K562 (cell line): ENCODE data around the gene SEC61A2. TPM values are rescaled to one million over a fixed set of nuclear protein-coding genes. Genes with fewer than 3 reads are reported as not detected.

Experiments used
- ATAC-seq: fragments of 200-7000 bp; cut with Tn5 transposase; 3 replicates; pipeline ENCODE4 v1.9.1; 2020; ENCODE audit warnings: moderate library complexity
- BruUV-seq: library from RNA; stranded (reverse); fragments of 400-500 nt; replicated peaks from 2 replicates; lab custom pipeline; 2021; lab: Mats Ljungman, UMichigan
- CTCF ChIA-PET: fragments of 300-600 bp; formaldehyde crosslinking; extraction: SDS; loops from one replicate; lab custom pipeline; 2021; ENCODE audit warnings: low intra/inter-chr PET ratio; lab: Yijun Ruan, JAX
- POLR2A ChIA-PET: fragments of 300-600, 350-650 bp; sonication (Branson Sonifier 250); formaldehyde crosslinking; extraction: SDS; loops from one replicate; lab custom pipeline; 2021; ENCODE audit warnings: antibody characterized with exemption, inconsistent platforms; lab: Yijun Ruan, JAX
- DNase-seq, 4 experiments: peaks; one replicate each; pipeline versions ENCODE4 v3.0.0 to v3.0.0-alpha.2; 2011 to 2018; ENCODE audit warnings: low spot score in 3 of 4, mixed read lengths in 3 of 4; ENCODE audit errors: extremely low read depth in 1 of 4
- FAIRE-seq: peaks from 2 replicates; lab custom pipeline; 2011; peaks lifted over from hg19 to GRCh38; lab: Jason Lieb, UNC
- H2AFZ ChIP-seq: 2 replicates; pipeline ENCODE4 v1.6.0; 2011; ENCODE audit warnings: low read depth, low read length, control low read depth, inconsistent platforms
- H3K27ac ChIP-seq: fragments of 200-600 bp; 3 replicates; pipeline ENCODE4 v1.8.0; 2011; ENCODE audit warnings: low read depth, mild to moderate bottlenecking, control low read depth, inconsistent platforms, low read length, moderate library complexity, mixed read lengths; ENCODE audit errors: extremely low read depth
- H3K27me3 ChIP-seq, 2 experiments: fragments of 300-600 bp in 1 of 2; 2 replicates in 1 of 2; 3 replicates in 1 of 2; pipeline versions ENCODE4 v1.6.0 to v1.8.0; 2011; ENCODE audit warnings: inconsistent platforms in 2 of 2, low read length in 2 of 2, mild to moderate bottlenecking in 1 of 2, mixed read lengths in 1 of 2, moderate library complexity in 1 of 2; ENCODE audit not compliant: control insufficient read depth in 2 of 2, insufficient read depth in 2 of 2
- H3K36me3 ChIP-seq: fragments of 300-600 bp; 3 replicates; pipeline ENCODE4 v1.8.0; 2011; ENCODE audit warnings: mild to moderate bottlenecking, low read length, inconsistent platforms; ENCODE audit not compliant: control insufficient read depth, insufficient read depth
- H3K4me1 ChIP-seq, 2 experiments: fragments of 200-600 bp in 1 of 2; replicated peaks in 1 of 2; 2 replicates in 1 of 2; 3 replicates in 1 of 2; pipeline versions ENCODE4 v1.5.1 to v1.8.0; 2011; ENCODE audit warnings: inconsistent platforms in 2 of 2, low read length in 2 of 2, mild to moderate bottlenecking in 1 of 2, mixed read lengths in 1 of 2, moderate library complexity in 1 of 2; ENCODE audit not compliant: control insufficient read depth in 2 of 2, insufficient read depth in 2 of 2
- H3K4me2 ChIP-seq: 2 replicates; pipeline ENCODE4 v1.6.1; 2011; ENCODE audit warnings: low read length, control low read depth, inconsistent platforms, mixed read lengths; ENCODE audit not compliant: insufficient read depth
- H3K4me3 ChIP-seq: fragments of 200-600 bp; sonication (generic), shearing (Covaris generic); 2 replicates; pipeline ENCODE4 v1.5.1; 2016; ENCODE audit warnings: control low read depth, inconsistent platforms
- H3K79me2 ChIP-seq: fragments of 200-600 bp; 3 replicates; pipeline ENCODE4 v1.8.0; 2011; ENCODE audit warnings: low read length, inconsistent platforms; ENCODE audit not compliant: control insufficient read depth, insufficient read depth
- H3K9ac ChIP-seq, 2 experiments: 2 replicates each; pipeline versions ENCODE4 v1.6.0 to v1.6.1; 2011; ENCODE audit warnings: low read depth in 2 of 2, low read length in 2 of 2, control low read depth in 1 of 2, inconsistent platforms in 1 of 2, mild to moderate bottlenecking in 1 of 2, mixed read lengths in 1 of 2; ENCODE audit not compliant: insufficient read depth in 1 of 2
- H3K9me1 ChIP-seq: one replicate; pipeline ENCODE4 v1.6.0; 2011; ENCODE audit warnings: inconsistent platforms, mild to moderate bottlenecking, low read length, moderate library complexity; ENCODE audit not compliant: control insufficient read depth, insufficient read depth
- H3K9me3 ChIP-seq: replicated peaks from 2 replicates; pipeline ENCODE4 v1.5.1; 2011; ENCODE audit warnings: low read depth, low read length, inconsistent platforms; ENCODE audit not compliant: control insufficient read depth, insufficient read depth
- H4K20me1 ChIP-seq: replicated peaks from 2 replicates; pipeline ENCODE4 v1.6.1; 2011; ENCODE audit warnings: low read length, inconsistent platforms, mixed read lengths; ENCODE audit not compliant: control insufficient read depth, insufficient read depth
- ARID4B ChIP-seq: sonication (generic); formaldehyde crosslinking; IDR thresholded peaks from 2 replicates; pipeline ENCODE4 v1.8.0; 2022; ENCODE audit warnings: mild to moderate bottlenecking, missing genetic modification reagents
- CTCFL ChIP-seq: IDR thresholded peaks from 2 replicates; pipeline ENCODE4 v1.6.1; 2011; ENCODE audit warnings: borderline replicate concordance, low read depth, mild to moderate bottlenecking, moderate library complexity, low read length; ENCODE audit not compliant: insufficient read depth, poor library complexity, severe bottlenecking
- ESRRB ChIP-seq: fragments of 250-450 bp; sonication (Bioruptor Pico); IDR thresholded peaks from 2 replicates; pipeline ENCODE4 v1.5.0; 2020; ENCODE audit warnings: mild to moderate bottlenecking, moderate library complexity, borderline replicate concordance
- GTF2F1 ChIP-seq: IDR thresholded peaks from 2 replicates; pipeline ENCODE4 v1.6.1; 2011; ENCODE audit warnings: low read depth, low read length, improper control_type of control experiment
- HCFC1 ChIP-seq: IDR thresholded peaks from 2 replicates; pipeline ENCODE4 v1.6.1; 2012; ENCODE audit warnings: low read depth, low read length, improper control_type of control experiment
- MYNN ChIP-seq, 2 experiments: sonication (generic); formaldehyde crosslinking in 1 of 2; IDR thresholded peaks; 2 replicates each; pipeline versions ENCODE4 v1.5.0 to v1.6.1; 2016 to 2020; ENCODE audit warnings: antibody characterized with exemption in 1 of 2, missing genetic modification reagents in 1 of 2
- NR4A1 ChIP-seq, 2 experiments: fragments of 250-450 bp in 1 of 2; fragments of 450-650 bp in 1 of 2; sonication (Bioruptor Pico) in 1 of 2; IDR thresholded peaks; 2 replicates each; pipeline versions ENCODE4 v1.4.0 to v1.6.1; 2016 to 2020; ENCODE audit warnings: mild to moderate bottlenecking in 2 of 2, missing compliant biosample characterization in 1 of 2, missing genetic modification characterization in 1 of 2, moderate library complexity in 1 of 2
- PHTF2 ChIP-seq: fragments of 250-450 bp; sonication (Bioruptor Pico); IDR thresholded peaks from 2 replicates; pipeline ENCODE4 v1.5.0; 2021; ENCODE audit warnings: mild to moderate bottlenecking
- WHSC1 ChIP-seq: IDR thresholded peaks from one replicate; pipeline ENCODE4 v1.6.1; 2012; ENCODE audit warnings: low read length, control low read depth, inconsistent platforms
- ZBTB2 ChIP-seq: fragments of 450-650 bp; IDR thresholded peaks from 2 replicates; pipeline ENCODE4 v1.6.1; 2016; ENCODE audit warnings: antibody characterized with exemption
- ZBTB33 ChIP-seq: sonication (generic); formaldehyde crosslinking; IDR thresholded peaks from 2 replicates; pipeline ENCODE4 v1.8.1; 2023; ENCODE audit warnings: mild to moderate bottlenecking, missing genetic modification reagents
- ZNF124 ChIP-seq: sonication (generic); formaldehyde crosslinking; IDR thresholded peaks from 2 replicates; pipeline ENCODE4 v1.8.1; 2022; ENCODE audit warnings: missing genetic modification reagents
- WGBS: fragments of 100-300 bp; shearing (Covaris generic); methylation state at CpG from one replicate; pipeline ENCODE4 v1.1.6; 2016; ENCODE audit warnings: low coverage, mixed read lengths; ENCODE audit not compliant: insufficient coverage; ENCODE audit errors: missing lambda C conversion rate; 5-methylcytosine and 5-hydroxymethylcytosine counted together
- in situ Hi-C: fragments of 300-500 bp; cut with MboI; formaldehyde crosslinking; loops from 4 replicates; pipeline ENCODE4 v1.15.0; 2018; ENCODE audit warnings: inconsistent platforms, mixed read lengths
- intact Hi-C: fragments of 100-400 bp; cut with micrococcal nuclease; formaldehyde crosslinking; loops from 2 replicates; pipeline ENCODE4 v1.14.2; 2022
- polyA plus RNA-seq, 8 experiments: library from polyadenylated mRNA; depleted of rRNA in 4 of 8; stranded (reverse) in 5 of 8; unstranded in 3 of 8; fragments of >200 nt; fragmentation: Nextera tagmentation in 2 of 8; fragmentation: Illumina TruSeq in 1 of 8; extraction: Ambion mirVana in 2 of 8; extraction: Trizol in 1 of 8; gene quantifications; 2 replicates each; pipeline versions ENCODE4 v1.2.1 to v1.2.3, GENCODE V29; 2011 to 2014; ENCODE audit warnings: inconsistent platforms in 1 of 8, missing spikeins in 1 of 8
- total RNA-seq, 7 experiments: library from RNA; depleted of rRNA in 6 of 7; stranded (reverse); fragments of >200 nt in 6 of 7; fragmentation: Illumina TruSeq in 2 of 7; extraction: Trizol in 2 of 7; gene quantifications; 2 replicates each; pipeline versions ENCODE4 v1.2.1 to v1.2.3, GENCODE V29; 2011 to 2021; ENCODE audit warnings: low replicate concordance in 1 of 7

The SEC61A2 gene
- total and polyA plus RNA-seq, 9 of the 15 experiments (the other 6 are each of a cell fraction or from before 2014, with no cell fraction given) = 1.2 to 9.7 (median 3.9) TPM

GRCh38 chr10:12103802-12104201 is 25.7 kb upstream of the SEC61A2 start:
- in situ Hi-C loops = no loop called here
- TF ChIP-seq NR4A1 (CRISPR knock-in tag; IDR thresholded peaks at IDR 0.05) (no peak), NR4A1 (tag; IDR thresholded peaks at IDR 0.05) (no peak), ARID4B (CRISPR knock-in tag) (no peak), ZNF124 (no peak), CTCFL (no peak), PHTF2 (no peak), WHSC1 (no peak), ESRRB (CRISPR knock-in tag) (no peak), MYNN (IDR thresholded peaks at IDR 0.05) (no peak), MYNN (CRISPR knock-in tag; IDR thresholded peaks at IDR 0.05) (no peak), HCFC1 (no peak), ZBTB2 (no peak), ZBTB33 (no peak), GTF2F1 (no peak)

More at GRCh38 chr10:12103802-12104201, 25.7 kb upstream of the SEC61A2 start:
- no peak overlapping the region for H3K27ac ChIP-seq
- H3K79me2 ChIP-seq = no peaks in the 10 kb centered on the region
- CTCF ChIA-PET = no interaction called here
- POLR2A ChIA-PET = interaction anchor here (0.5 to 0.9 kb wide), 4 partner anchors 33 to 259 kb away, joined by 3 to 4 read pairs (median 4); partner anchors contain the start of gene NUDT5
- no peak for DNase-seq
- intact Hi-C loops = no loop called here
- no peak overlapping the region for H3K4me3 ChIP-seq
- H3K4me1 ChIP-seq = no peaks in the 10 kb centered on the region
- H3K9me1 ChIP-seq = peaks cover 5% of the 10 kb centered on the region
- no peak for FAIRE-seq
- no peak for ATAC-seq
- H4K20me1 ChIP-seq = no peaks in the 10 kb centered on the region
- no peak overlapping the region for H2AFZ ChIP-seq
- peaks cover 16% of the 10 kb centered on the region; the same call in 2 of the 3 replicates for H3K36me3 ChIP-seq
- no peak overlapping the region for H3K4me2 ChIP-seq
- 66% methylated on average over 4 of the region's 4 CpGs for WGBS
- H3K9me3 ChIP-seq = no peaks in the 10 kb centered on the region
- no TSS peak for BruUV-seq
- H3K27me3 ChIP-seq = no peaks in the 10 kb centered on the region
- H3K9ac ChIP-seq = no peak overlapping the region
